HG03066 (cell line): ENCODE data around the gene TAF1L.
"Not testable (repeated sequence)": the region's sequence is repeated elsewhere in the genome, so short reads cannot be mapped to it uniquely, and the experiment has no call there.

Experiments
- ATAC-seq: cut with Tn5 transposase; IDR thresholded peaks from one replicate; pipeline ENCODE4 v1.9.1; 2021; ENCODE audit warnings: low read depth; ENCODE audit not compliant: unreplicated experiment

TAF1L gene

GRCh38 chr9:32635362-32635761 lies at the start of gene TAF1L:
Gene TAF1L, minus strand, starts transcription at chr9:32635669. Its CDS starts 90 bp downstream, at chr9:32635579.
- ATAC-seq: no peak

- ATAC-seq: no peak
These were observed 46.3 kb upstream of the TAF1L start for GRCh38 chr9:32681751-32682150.

GRCh38 chr9:32677931-32678330 lies 42.5 kb upstream of the TAF1L start:
- ATAC-seq: no peak

- ATAC-seq: no peak
These were observed 37.0 kb upstream of the TAF1L start for GRCh38 chr9:32672469-32672868.

GRCh38 chr9:32671333-32671732 lies 35.9 kb upstream of the TAF1L start:
- ATAC-seq: no peak

GRCh38 chr9:32665101-32665500 lies 29.6 kb upstream of the TAF1L start:
- ATAC-seq: no peak

- ATAC-seq: no peak
These were observed 28.3 kb upstream of the TAF1L start for GRCh38 chr9:32663741-32664140.

GRCh38 chr9:32647671-32648070 lies 12.2 kb upstream of the TAF1L start:
- ATAC-seq: no peak

GRCh38 chr9:32644698-32645097 lies 9.2 kb upstream of the TAF1L start:
- ATAC-seq: no peak

GRCh38 chr9:32633151-32633550 lies 2.3 kb downstream of the TAF1L start:
- not testable (repeated sequence) for ATAC-seq

GRCh38 chr9:32631991-32632390 lies 3.5 kb downstream of the TAF1L start:
- ATAC-seq: no peak

GRCh38 chr9:32627394-32627954 lies 8.0 kb downstream of the TAF1L start:
- ATAC-seq: no peak

- no peak for ATAC-seq
These were observed 10.1 kb downstream of the TAF1L start for GRCh38 chr9:32625320-32625719.

GRCh38 chr9:32622948-32623347 lies 12.5 kb downstream of the TAF1L start:
- no peak for ATAC-seq

GRCh38 chr9:32618261-32618660 lies 17.2 kb downstream of the TAF1L start:
- no peak for ATAC-seq

GRCh38 chr9:32606811-32607210 lies 28.7 kb downstream of the TAF1L start:
- no peak for ATAC-seq

GRCh38 chr9:32603914-32604852 lies 31.3 kb downstream of the TAF1L start:
- no peak for ATAC-seq

GRCh38 chr9:32599021-32599420 lies 36.4 kb downstream of the TAF1L start:
- ATAC-seq: not testable (repeated sequence)

- ATAC-seq: no peak
These were observed 38.5 kb downstream of the TAF1L start for GRCh38 chr9:32596936-32597335.

GRCh38 chr9:32596096-32596865 lies 39.2 kb downstream of the TAF1L start:
- no peak for ATAC-seq

- ATAC-seq: no peak
These were observed 44.6 kb downstream of the TAF1L start for GRCh38 chr9:32590898-32591297.
